ENCODE measurements around the gene AGBL5. TPM values are rescaled to one million over a fixed set of nuclear protein-coding genes. Genes with fewer than 3 reads are reported as not detected.
A peak's percentile ranks its signal among the peaks of the same experiment; 100 is the strongest.

AGBL5 gene
- total RNA-seq, 1 donor from 2014 or later = 9.9 TPM

DNA sequence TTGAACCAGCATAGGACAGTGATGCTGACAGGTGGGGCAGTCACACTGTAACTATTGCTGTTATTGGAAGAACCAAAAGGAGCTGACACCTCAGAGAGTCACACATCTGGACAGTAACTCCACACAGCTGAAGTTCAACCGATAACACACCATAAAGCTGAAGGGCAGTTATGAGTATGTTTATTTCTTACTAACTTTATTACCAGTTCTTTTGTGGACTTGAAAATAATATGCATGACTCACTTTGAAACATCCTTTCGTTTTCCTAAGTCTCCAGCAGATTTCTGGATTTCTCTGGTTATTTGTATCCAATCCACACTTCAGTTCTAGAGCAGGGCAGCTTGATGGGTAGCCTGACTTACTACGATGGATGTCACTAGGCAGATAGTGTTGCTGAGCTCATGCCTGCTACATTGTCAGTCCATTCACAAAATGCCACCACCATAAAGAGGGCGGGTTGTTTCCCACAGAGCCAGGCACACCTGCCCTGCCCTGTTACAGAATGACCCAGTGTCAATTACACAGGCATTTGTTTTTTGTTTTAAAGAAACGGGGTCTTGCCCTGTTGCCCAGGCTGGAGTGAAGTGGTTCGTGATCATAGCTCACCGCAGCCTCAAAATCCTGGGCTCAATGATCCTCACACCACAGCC, 8.4 kb upstream of the AGBL5 start:
- intact Hi-C loops (cut with DNase I) = no loop called here
- DNase-seq (ENCODE audit: missing footprints) (no peak), ATAC-seq (no peak)

DNA sequence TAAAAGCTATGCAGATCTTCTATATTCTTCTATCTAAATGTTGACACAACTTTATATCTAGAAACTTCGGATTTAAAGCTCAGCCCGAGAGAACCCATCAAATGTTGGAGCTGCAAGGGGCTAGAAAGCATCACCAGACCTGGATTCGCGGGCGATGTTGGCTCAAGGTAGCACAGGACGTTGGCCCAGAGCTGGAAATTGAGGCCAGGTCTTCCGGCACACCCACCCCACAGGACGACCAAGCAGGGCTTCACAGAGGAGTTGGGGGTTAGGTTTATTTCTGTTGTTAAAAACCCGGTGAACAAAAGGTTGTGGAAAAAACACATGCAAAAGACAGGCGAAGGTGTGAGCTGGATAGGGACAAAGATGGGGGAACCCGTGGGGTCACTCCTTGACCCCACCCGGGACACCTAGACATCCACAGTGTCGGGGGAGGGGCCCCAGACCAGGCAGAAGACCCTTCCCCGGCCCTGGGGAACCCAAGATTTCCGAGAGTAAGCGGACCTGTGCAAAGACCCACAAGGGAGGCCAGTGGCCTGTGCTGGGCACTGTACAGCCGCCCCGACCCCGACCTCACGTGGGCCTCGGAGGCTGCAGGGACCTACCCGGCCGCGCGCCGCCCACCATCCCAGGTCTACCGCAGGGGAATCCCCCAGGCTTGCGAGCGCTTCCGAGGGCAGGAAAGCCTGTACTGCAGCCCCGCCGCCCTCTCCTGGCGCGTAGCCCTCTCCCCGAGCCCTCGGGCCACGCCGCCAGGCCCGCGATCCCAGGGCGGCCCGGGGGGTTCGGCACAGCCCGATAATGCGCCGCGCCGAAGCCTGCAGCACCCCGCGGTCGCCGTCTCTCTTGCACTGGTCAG, 1.8 kb upstream of the AGBL5 start:
- peak; percentile 79 for DNase-seq (ENCODE audit: missing footprints)
- ATAC-seq = peak; percentile 19
- intact Hi-C loops (cut with DNase I) = loop anchor here (2.0 kb wide), 2 partner anchors 17 to 21 kb away; partner anchors contain the start of genes OST4 and TMEM214

DNA sequence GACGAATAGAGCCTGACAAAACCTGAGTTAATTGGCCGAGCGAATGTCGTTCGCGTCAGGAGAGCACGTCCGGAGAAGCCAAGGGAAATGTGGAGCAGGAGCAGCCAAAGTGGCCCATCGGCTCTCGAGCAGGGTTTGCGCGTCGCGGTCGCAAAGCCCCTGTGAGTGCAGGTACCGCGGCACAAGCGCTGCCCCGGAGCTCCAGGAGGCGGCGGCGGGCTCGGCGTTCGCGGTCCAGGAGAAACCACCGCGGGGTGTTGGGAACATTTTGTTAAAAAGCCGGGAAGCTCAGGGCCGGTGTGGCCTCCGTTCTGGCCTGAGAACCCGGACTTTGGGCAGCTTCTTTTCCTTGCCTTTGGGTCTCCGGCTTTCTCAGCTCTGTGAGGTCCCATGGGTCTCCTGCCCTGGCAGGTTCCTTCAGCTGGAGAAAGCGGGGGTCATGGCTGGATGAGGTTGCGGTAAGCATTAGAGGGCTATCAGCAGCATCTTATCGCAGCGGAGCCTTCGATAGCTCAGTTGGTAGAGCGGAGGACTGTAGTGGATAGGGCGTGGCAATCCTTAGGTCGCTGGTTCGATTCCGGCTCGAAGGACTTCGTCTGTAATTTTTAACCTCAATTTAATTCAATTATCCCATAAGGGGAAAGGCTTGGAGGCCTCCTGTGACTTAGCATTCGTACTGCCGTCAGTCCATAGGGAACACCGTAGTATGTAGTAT, 1.0 kb upstream of the AGBL5 start:
- intact Hi-C loops (cut with DNase I) = loop anchor here (2.0 kb wide), 2 partner anchors 18 to 20 kb away; partner anchors contain the start of genes OST4 and TMEM214
- ATAC-seq (peak; percentile 85), DNase-seq (ENCODE audit: missing footprints) (peak; percentile 90)

DNA sequence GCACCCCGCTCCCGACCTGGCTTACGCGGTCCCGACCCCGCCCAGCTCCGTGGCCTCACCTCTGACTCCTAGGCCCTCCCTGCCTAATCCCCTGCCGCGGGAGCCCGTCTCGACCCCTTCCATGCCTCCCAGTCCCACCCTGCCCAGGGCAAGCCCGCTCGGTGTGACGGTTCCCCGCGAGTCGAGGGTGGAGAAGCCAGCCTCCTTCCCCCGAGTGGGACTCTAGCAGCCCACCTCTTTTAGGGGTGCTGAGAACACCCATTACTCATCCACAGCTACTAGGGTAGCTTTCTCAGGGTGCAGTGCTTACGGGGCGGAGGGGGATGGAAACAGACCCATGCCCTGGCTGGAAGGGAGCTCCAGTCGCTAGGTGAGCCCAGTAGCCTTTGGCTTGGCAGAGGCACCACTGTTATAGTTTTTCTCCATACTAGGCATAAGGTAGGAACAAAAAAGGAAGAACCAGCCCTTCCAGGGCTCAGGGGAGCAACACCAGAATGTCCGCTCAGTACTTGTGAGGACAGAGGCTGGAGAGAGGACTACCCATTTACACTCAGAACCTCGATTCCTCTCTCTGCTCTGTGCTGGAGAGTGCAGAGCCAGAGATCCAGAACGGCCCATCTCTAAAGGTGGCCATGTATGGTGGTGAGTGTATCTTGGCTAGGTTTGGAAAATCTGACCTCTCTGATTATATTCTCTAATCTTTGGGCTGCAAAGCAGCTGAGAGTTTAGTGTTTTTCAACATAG, 606 bp downstream of the AGBL5 start:
- DNase-seq (ENCODE audit: missing footprints) = no peak
- intact Hi-C loops (cut with DNase I) = loop anchor here (1.0 to 2.0 kb wide), 3 partner anchors 19 to 34 kb away; partner anchors contain the start of genes KHK, OST4 and TMEM214
- peak; percentile 6 for ATAC-seq

DNA sequence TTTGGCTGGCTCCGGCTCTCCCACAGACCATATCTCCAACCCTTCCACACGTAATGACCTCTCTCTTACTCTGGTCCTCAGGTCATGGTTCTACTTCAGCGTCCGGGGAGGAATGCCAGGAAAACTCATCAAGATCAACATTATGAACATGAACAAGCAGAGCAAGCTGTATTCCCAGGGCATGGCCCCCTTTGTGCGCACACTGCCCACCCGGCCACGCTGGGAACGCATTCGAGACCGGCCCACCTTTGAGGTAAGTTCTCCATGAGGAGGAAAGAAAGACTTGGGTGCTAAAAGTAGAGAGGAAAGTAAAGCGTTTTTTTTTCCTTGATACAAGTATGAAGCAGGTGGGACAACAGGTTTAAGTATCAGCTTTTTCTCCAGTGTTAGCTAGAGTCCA, 1.9 kb downstream of the AGBL5 start:
- intact Hi-C loops (cut with DNase I) = no loop called here
- DNase-seq (ENCODE audit: missing footprints) = no peak
- ATAC-seq = no peak

DNA sequence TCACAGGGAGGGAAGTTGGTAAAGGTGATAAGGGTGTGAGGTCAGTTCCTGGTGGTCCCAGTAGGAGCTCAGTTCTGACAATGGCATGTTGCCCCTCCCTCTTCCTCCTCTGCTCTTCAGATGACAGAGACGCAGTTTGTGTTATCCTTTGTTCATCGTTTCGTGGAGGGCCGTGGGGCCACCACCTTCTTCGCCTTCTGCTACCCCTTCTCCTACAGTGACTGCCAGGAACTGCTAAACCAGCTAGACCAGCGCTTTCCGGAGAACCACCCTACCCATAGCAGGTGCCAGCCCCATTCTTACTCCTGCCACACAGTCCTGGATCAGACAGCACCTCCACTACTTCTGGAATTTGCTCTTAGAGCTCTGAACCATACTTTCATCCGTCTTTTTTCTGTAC, 2.3 kb downstream of the AGBL5 start:
- DNase-seq (ENCODE audit: missing footprints) (no peak), ATAC-seq (no peak)
- intact Hi-C loops (cut with DNase I) = no loop called here

DNA sequence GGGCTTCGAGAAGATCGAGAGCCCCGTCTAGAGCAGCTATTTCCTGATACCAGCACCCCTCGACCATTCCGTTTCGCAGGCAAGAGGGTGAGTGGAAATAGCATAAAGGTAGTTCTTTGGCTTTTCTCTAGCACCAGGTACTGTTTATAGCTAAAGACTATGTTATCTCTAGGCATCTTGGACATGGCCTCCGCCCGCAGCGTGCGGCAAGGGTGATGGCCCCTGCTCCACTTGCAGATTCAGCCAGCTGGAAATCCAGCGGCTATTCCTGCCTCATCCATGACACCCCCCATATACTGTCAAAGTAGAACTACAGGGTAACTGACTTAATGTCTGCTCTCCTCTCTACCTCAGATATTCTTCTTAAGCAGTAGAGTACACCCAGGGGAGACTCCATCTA, 3.3 kb downstream of the AGBL5 start:
- intact Hi-C loops (cut with DNase I) = no loop called here
- DNase-seq (ENCODE audit: missing footprints) (no peak), ATAC-seq (no peak)

DNA sequence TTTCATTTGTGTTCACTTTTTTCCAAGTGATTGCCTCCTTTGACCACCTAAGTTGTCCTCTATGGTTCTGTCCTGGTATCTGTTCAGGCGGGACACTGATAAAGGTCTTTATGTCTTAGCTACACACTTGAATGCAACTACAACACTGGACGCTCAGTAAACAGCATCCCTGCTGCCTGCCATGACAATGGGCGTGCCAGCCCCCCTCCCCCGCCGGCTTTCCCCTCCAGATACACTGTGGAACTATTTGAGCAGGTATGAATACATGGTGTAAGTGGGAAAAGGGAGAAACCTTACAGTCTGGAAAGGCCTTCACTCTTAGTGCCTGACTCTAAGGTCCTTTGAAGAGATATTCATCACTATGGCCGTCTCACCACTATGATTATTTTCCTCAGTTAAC, 5.7 kb downstream of the AGBL5 start:
- no peak for ATAC-seq

DNA sequence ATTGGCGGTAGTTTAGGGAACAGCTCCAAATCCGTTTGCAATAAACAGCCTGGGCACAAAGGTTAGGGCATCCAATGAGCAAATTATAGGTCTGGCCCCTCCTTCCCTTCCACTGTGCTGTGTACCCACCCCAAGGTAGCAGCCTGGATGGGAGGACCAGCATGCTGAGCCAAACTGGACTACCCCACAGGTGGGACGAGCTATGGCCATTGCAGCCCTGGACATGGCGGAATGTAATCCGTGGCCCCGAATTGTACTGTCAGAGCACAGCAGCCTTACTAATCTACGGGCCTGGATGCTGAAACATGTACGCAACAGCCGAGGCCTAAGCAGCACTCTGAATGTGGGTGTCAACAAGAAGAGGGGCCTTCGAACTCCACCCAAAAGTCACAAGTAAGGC, 6.7 kb downstream of the AGBL5 start:
- intact Hi-C loops (cut with DNase I) = no loop called here
- no peak for ATAC-seq

More for the DNA sequence above, 5.7 kb downstream of the AGBL5 start:
- no peak for DNase-seq (ENCODE audit: missing footprints)
- intact Hi-C loops (cut with DNase I) = no loop called here

DNA sequence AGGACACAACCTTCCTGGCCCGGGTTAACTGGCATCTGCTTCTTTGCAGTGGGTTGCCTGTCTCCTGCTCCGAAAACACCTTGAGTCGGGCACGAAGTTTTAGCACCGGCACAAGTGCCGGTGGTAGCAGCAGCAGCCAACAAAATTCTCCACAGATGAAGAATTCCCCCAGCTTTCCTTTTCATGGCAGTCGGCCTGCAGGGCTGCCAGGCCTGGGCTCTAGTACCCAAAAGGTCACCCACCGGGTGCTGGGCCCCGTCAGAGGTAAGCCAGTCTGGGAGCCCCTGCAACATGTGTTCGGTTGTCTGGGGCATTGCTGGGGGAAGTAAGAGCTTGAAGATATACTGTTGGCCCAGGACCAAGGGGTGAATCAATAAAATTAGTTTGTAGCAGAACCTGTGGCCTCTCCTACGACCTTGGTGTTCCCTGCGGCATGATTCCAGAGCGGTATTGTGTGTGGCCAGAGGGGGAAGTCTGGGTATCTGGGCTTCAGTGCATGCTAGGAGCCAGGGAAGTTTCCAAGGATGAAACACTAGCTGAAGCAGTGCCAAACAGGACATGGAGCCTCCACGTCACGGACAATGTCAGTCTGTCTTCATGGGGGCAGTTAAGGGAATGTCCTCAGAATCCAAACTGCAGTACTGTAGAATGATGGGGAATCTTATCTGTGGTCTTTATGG, 7.8 kb downstream of the AGBL5 start:
- no peak for DNase-seq (ENCODE audit: missing footprints)
- ATAC-seq = no peak
- intact Hi-C loops (cut with DNase I) = no loop called here

More for the DNA sequence above, 6.7 kb downstream of the AGBL5 start:
- no peak for DNase-seq (ENCODE audit: missing footprints)

DNA sequence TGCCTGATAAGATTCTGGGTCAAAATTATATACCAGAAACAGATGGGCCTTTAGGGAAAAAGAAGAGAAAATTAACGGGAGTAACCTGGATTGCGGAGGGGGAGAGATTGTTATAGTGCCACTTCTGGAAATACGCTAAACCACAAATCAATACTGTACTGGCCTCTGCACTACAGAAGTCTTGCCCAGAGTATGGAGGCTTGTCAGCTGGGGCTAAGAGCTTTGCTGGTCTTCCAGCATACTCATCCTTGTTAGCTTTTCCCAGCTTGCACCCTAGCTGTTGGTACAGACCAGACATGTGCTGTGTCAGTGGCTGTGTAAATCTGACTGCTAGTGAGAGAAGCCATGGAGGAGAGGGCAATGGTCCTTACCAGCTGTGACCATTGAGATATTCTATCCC, 8.9 kb downstream of the AGBL5 start:
- ATAC-seq (no peak), DNase-seq (ENCODE audit: missing footprints) (no peak)
- intact Hi-C loops (cut with DNase I) = no loop called here

DNA sequence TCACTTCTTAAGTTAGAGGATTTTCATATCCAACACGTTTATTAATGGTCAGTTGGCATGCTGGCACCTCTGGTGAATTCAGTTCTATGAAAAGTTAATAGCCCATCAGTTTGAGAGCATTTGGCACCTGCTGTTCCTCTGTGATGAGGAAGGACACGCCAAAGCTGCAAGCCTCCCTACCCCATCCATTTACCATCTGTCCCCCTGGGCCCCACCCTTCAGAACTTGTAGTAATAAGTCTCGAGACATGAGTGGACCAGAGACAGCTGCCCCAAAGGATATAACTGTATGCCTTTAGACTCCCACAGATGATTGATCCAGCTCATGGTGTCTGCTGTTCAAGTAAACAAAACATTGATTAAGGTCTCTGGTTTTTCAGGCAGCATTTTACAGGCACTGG, 13.7 kb downstream of the AGBL5 start:
- ATAC-seq = no peak
- intact Hi-C loops (cut with DNase I) = no loop called here
- DNase-seq (ENCODE audit: missing footprints) = no peak

DNA sequence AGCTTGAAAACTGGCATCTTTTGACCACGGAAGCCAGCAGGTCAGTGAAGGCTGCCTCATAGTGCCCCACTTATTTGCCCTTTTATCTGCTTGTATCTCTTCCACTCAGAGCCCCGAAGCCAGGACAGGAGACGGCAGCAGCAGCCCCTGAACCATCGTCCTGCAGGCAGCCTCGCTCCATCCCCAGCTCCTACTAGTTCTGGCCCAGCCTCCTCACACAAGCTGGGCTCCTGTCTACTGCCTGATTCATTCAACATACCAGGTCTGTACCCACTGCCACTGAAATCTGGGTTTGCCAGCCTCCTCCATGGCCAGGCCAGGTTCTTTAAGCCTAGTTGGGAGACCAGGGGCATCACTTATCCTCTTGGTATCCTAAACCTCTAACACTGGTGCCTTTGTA, 15.9 kb downstream of the AGBL5 start:
- DNase-seq (ENCODE audit: missing footprints) = no peak
- intact Hi-C loops (cut with DNase I) = no loop called here
- no peak for ATAC-seq

DNA sequence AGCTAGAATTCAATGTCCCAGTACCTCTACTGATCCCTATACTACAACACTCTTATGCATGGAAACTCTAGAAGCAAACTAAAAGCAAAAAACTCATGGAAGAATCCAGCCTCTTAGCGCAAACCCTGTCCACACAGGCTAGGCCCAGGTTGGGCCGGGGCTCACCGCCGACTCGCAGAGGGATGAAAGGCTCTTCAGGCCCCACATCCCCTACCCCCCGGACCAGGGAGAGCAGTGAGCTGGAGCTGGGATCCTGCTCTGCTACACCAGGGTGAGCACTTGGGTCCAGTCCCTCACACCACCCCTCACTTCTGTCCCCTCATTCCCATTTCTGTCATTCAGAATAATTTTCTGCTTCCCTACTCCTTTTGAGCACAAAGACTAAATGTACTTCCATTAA, 18.0 kb downstream of the AGBL5 start:
- intact Hi-C loops (cut with DNase I) = no loop called here
- no peak for DNase-seq (ENCODE audit: missing footprints)
- ATAC-seq = no peak

DNA sequence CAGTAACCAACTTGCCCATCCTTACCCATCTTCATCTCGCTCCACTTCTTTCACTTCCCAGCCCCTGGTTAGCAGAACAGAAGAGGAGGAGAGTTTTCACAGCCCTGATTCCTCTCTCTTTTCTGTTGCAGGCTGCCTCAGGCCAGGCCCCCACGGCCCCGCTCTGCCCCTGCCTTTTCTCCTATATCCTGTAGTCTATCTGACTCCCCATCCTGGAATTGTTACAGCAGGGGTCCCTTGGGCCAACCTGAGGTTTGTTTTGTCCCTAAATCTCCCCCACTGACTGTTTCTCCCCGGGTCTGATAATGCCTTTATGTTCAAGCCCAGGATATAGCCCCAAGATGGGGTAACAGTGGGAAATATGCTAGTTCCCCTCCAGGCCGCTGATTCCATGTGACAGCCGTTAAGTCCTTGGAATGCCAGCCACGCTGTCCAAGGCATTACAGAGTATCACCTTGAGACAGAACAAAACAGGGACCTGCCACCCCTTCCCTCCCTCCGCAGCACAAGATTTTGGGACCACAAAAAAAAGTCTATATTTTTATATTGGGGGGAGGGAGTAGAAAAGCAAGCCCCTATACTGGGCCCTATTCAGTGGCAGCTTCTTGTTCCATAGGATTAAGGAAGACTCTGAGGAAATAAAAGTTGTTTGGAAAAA, 18.6 kb downstream of the AGBL5 start:
- intact Hi-C loops (cut with DNase I) = loop anchor here (2.0 to 5.0 kb wide), 2 partner anchors 19 to 38 kb away; partner anchors contain the start of genes AGBL5 and TMEM214
- no peak for ATAC-seq
- no peak for DNase-seq (ENCODE audit: missing footprints)

DNA sequence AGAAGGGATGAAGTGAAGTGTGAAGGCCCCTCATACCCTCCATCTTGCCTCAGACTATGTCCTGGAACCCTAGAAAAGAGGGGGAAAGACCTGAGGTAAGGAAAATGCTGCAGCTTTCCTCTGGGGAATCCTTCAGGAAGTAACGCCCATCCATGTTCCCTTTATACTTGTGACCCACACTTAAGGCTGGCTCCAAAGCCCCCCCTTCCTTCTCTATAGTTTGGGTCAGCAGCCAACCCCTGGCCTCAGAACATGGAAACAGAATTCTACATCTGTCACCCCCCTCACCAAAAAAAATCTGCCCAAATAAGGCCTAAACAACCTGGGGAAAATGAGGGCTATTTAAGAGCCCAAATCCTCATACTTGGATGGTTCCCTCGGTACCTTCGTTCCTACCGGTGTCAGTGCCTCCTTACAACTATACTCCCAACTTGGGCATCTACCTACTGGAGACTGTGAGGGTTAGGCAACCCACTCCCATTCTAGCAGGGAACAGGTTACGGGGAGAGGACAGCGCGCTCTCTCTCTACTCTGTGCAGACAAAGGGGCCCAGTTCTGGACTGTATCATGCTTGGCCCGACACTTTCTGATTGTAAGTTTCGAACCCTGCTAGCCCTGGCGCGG, 19.3 kb downstream of the AGBL5 start:
- intact Hi-C loops (cut with DNase I) = loop anchor here (2.0 to 5.0 kb wide), 2 partner anchors 20 to 38 kb away; partner anchors contain the start of genes AGBL5 and TMEM214
- ATAC-seq (no peak), DNase-seq (ENCODE audit: missing footprints) (no peak)
